Measurements from ENCODE around the gene KIF6. TPM values are rescaled to one million over a fixed set of nuclear protein-coding genes. Genes with fewer than 3 reads are reported as not detected.

KIF6 gene
- total RNA-seq, 1 experiment from 2014 or later, result not detected

DNA sequence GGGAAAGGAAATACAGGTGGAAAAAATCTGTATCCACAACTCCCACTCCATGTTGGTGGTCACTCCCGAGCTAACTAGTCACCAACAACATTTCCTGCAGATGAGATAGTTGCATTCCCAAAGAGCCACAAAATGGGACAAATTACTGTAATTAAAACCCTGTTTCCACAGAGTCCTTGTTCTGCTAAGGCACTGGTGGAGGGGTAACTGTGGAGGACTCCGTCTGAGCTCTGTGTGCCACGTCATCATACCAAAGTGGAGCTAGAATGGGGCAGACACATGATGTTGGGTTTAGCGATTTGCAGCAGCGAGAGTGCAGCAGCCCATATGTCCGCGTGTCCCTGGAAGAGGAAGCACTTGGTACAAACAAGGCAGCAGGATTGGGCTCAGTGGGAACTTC, 230.2 kb downstream of the KIF6 start:
- Histone ChIP-seq H3K4me1 (ENCODE audit: control insufficient read depth, insufficient read depth, low read length) (no peaks in the 10 kb centered on the region), H3K27ac (ENCODE audit: low read length) (no peak overlapping the region), H3K9me3 (ENCODE audit: control insufficient read depth, insufficient read depth, low read depth, low read length) (no peaks in the 10 kb centered on the region), H3K4me3 (ENCODE audit: low read depth in 2 of 2, low read length in 2 of 2) (no peak overlapping the region), H3K36me3 (ENCODE audit: control insufficient read depth, insufficient read depth, low read length) (no peaks in the 10 kb centered on the region), H3K27me3 (ENCODE audit: control insufficient read depth, insufficient read depth, low read length) (no peaks in the 10 kb centered on the region)
- ATAC-seq, result no peak
- no TSS peak for BruUV-seq (replicated peaks)
- ChIA-PET POLR2A (no interaction called here), CTCF (no interaction called here)
- in situ Hi-C loops (cut with HindIII; ENCODE audit: low pct_unique_long_range_greater_than_20kb, low sequenced_read_pairs) (no loop called here), intact Hi-C loops (cut with micrococcal nuclease; ENCODE audit: unreplicated experiment) (no loop called here)
- TF ChIP-seq, protein P1, sequence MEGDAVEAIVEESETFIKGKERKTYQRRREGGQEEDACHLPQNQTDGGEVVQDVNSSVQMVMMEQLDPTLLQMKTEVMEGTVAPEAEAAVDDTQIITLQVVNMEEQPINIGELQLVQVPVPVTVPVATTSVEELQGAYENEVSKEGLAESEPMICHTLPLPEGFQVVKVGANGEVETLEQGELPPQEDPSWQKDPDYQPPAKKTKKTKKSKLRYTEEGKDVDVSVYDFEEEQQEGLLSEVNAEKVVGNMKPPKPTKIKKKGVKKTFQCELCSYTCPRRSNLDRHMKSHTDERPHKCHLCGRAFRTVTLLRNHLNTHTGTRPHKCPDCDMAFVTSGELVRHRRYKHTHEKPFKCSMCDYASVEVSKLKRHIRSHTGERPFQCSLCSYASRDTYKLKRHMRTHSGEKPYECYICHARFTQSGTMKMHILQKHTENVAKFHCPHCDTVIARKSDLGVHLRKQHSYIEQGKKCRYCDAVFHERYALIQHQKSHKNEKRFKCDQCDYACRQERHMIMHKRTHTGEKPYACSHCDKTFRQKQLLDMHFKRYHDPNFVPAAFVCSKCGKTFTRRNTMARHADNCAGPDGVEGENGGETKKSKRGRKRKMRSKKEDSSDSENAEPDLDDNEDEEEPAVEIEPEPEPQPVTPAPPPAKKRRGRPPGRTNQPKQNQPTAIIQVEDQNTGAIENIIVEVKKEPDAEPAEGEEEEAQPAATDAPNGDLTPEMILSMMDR (IDR thresholded peaks at IDR 0.05), result no peak
- no peak for TF ChIP-seq POLR2AphosphoS5 (IDR thresholded peaks at IDR 0.05; ENCODE audit: low read depth, low read length)
- no peak for TF ChIP-seq SIN3A (IDR thresholded peaks at IDR 0.05; ENCODE audit: borderline replicate concordance, insufficient read depth, low read depth, low read length)
- TF ChIP-seq, protein P2, sequence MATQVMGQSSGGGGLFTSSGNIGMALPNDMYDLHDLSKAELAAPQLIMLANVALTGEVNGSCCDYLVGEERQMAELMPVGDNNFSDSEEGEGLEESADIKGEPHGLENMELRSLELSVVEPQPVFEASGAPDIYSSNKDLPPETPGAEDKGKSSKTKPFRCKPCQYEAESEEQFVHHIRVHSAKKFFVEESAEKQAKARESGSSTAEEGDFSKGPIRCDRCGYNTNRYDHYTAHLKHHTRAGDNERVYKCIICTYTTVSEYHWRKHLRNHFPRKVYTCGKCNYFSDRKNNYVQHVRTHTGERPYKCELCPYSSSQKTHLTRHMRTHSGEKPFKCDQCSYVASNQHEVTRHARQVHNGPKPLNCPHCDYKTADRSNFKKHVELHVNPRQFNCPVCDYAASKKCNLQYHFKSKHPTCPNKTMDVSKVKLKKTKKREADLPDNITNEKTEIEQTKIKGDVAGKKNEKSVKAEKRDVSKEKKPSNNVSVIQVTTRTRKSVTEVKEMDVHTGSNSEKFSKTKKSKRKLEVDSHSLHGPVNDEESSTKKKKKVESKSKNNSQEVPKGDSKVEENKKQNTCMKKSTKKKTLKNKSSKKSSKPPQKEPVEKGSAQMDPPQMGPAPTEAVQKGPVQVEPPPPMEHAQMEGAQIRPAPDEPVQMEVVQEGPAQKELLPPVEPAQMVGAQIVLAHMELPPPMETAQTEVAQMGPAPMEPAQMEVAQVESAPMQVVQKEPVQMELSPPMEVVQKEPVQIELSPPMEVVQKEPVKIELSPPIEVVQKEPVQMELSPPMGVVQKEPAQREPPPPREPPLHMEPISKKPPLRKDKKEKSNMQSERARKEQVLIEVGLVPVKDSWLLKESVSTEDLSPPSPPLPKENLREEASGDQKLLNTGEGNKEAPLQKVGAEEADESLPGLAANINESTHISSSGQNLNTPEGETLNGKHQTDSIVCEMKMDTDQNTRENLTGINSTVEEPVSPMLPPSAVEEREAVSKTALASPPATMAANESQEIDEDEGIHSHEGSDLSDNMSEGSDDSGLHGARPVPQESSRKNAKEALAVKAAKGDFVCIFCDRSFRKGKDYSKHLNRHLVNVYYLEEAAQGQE (IDR thresholded peaks at IDR 0.05; ENCODE audit: insufficient read depth in 1 of 2, low read depth in 2 of 2, low read length in 1 of 2), result no peak
- TF ChIP-seq TCF7L2 (IDR thresholded peaks at IDR 0.05; ENCODE audit: low read depth, low read length), result no peak
- no peak for DNase-seq (ENCODE audit: low read depth, low spot score)

DNA sequence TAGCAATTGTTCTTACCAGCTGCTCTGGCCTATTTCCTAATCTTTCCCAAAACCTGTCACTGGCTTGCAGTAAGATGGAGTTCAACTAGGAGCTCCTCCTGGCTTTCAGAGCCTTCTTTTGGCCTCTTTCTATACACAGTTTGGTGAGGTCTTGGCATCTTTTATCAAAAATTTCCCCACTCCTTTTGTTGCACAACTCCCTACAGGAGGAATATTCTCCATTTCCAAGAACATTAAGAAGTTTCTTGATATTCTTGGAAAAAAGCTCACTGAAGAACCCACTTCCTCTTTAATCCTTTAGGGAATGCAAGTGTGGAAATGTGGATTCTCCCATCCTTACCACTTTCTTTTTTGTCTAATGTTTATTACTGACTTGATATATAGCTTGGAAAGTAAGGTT, 231.4 kb downstream of the KIF6 start:
- CTCF ChIA-PET, result no interaction called here
- DNase-seq (ENCODE audit: low read depth, low spot score), result no peak
- Histone ChIP-seq H3K4me1 (ENCODE audit: control insufficient read depth, insufficient read depth, low read length) (no peaks in the 10 kb centered on the region), H3K9me3 (ENCODE audit: control insufficient read depth, insufficient read depth, low read depth, low read length) (no peaks in the 10 kb centered on the region), H3K27me3 (ENCODE audit: control insufficient read depth, insufficient read depth, low read length) (no peaks in the 10 kb centered on the region), H3K27ac (ENCODE audit: low read length) (no peak overlapping the region), H3K4me3 (ENCODE audit: low read depth in 2 of 2, low read length in 2 of 2) (no peak overlapping the region), H3K36me3 (ENCODE audit: control insufficient read depth, insufficient read depth, low read length) (no peaks in the 10 kb centered on the region)
- in situ Hi-C loops (cut with HindIII; ENCODE audit: low pct_unique_long_range_greater_than_20kb, low sequenced_read_pairs), result no loop called here
- no peak for ATAC-seq
- POLR2A ChIA-PET, result no interaction called here
- TF ChIP-seq, protein P2 (IDR thresholded peaks at IDR 0.05; ENCODE audit: insufficient read depth in 1 of 2, low read depth in 2 of 2, low read length in 1 of 2), result no peak
- TF ChIP-seq SIN3A (IDR thresholded peaks at IDR 0.05; ENCODE audit: borderline replicate concordance, insufficient read depth, low read depth, low read length) (no peak), TCF7L2 (IDR thresholded peaks at IDR 0.05; ENCODE audit: low read depth, low read length) (no peak), POLR2AphosphoS5 (IDR thresholded peaks at IDR 0.05; ENCODE audit: low read depth, low read length) (no peak)
- TF ChIP-seq, protein P1 (IDR thresholded peaks at IDR 0.05), result no peak
- intact Hi-C loops (cut with micrococcal nuclease; ENCODE audit: unreplicated experiment), result no loop called here
- no TSS peak for BruUV-seq (replicated peaks)

All from Panc1 (cell line).